ENCODE measurements around the gene C6orf141. TPM values are rescaled to one million over a fixed set of nuclear protein-coding genes. Genes with fewer than 3 reads are reported as not detected.

The C6orf141 gene
- 0.25 and 0.53 TPM in 2 replicates for total RNA-seq

DNA sequence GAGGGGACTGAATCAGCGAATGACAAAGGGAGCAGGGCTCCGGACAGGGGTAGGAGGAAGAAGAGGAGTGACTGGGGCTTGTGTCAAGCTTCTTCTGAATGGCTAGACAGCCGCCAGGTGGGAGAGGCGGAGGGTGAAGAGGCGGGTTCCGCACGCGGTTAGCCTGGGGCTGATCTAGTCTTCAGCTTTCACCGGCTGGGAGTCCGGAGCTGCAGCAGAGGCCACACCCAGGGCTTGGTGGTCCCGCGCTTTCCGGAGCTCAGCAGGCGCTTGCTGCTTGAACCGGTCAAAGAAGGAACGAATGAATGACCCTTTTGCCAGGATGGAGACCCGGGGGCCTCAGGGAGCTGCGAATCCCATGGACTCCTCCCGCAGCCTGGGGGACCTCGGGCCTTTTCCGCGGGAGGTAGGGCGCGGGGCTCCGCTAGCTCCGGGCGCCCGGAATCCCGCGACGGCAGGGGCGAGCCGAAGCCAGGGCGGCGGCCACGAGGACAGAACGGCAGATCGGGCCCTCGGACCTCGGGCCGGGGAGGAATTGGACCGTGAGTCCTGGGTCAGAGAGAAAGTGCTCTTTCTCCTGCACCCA, at the start of gene C6orf141:
Gene C6orf141, plus strand, starts transcription at position 177 of the 586 bp plus-strand sequence. Its CDS starts 125 bp downstream, at position 302.

Other genes with a start within 250 kb of the C6orf141 start
- 22.3 and 25.6 TPM in 2 replicates for gene MMUT, start 87.4 kb upstream of the C6orf141 start, total RNA-seq
- gene CENPQ, start 87.3 kb upstream of the C6orf141 start, total RNA-seq: 6.0 and 8.5 TPM in 2 replicates
- gene GLYATL3, start 50.7 kb upstream of the C6orf141 start, total RNA-seq: not detected in 2 replicates
- gene RHAG, start 86.2 kb downstream of the C6orf141 start, total RNA-seq: 0.06 TPM in 1 of 2 replicates, not detected in the other
- gene CRISP2, start 162.9 kb downstream of the C6orf141 start, total RNA-seq: not detected in 2 replicates
- gene CRISP3, start 193.7 kb downstream of the C6orf141 start, total RNA-seq: not detected in 2 replicates
- gene PGK2, start 236.6 kb downstream of the C6orf141 start, total RNA-seq: not detected in 2 replicates